Mesendoderm (in vitro differentiated cells): Measurements from ENCODE around the gene SAMD4A.

ENCODE experiments used
- DNase-seq: peaks from one replicate; pipeline ENCODE4 v3.0.0; 2013
- H2AK5ac ChIP-seq: 2 replicates; pipeline ENCODE4 v1.6.1; 2013; ENCODE audit warnings: low read length, inconsistent platforms
- H2BK120ac ChIP-seq: 2 replicates; pipeline ENCODE4 v1.6.1; 2013; ENCODE audit warnings: low read depth, mild to moderate bottlenecking, low read length, moderate library complexity, mixed read lengths
- H2BK15ac ChIP-seq: replicated peaks from 2 replicates; pipeline ENCODE4 v1.6.1; 2013; ENCODE audit warnings: low read depth, mild to moderate bottlenecking, moderate library complexity
- H2BK5ac ChIP-seq: 2 replicates; pipeline ENCODE4 v1.6.1; 2013; ENCODE audit warnings: low read length, inconsistent platforms
- H3K18ac ChIP-seq: 2 replicates; pipeline ENCODE4 v1.6.1; 2013; ENCODE audit warnings: mild to moderate bottlenecking, low read length, mixed read lengths
- H3K23ac ChIP-seq: one replicate; pipeline ENCODE4 v1.6.1; 2013; ENCODE audit warnings: low read length
- H3K27ac ChIP-seq: 2 replicates; pipeline ENCODE4 v1.5.1; 2013; ENCODE audit warnings: low read depth, mild to moderate bottlenecking, inconsistent platforms, low read length, moderate library complexity
- H3K27me3 ChIP-seq: 2 replicates; pipeline ENCODE4 v1.6.1; 2013; ENCODE audit warnings: low read length, control low read depth, mild to moderate bottlenecking, inconsistent platforms; ENCODE audit not compliant: insufficient read depth, poor library complexity
- H3K36me3 ChIP-seq: 2 replicates; pipeline ENCODE4 v1.6.1; 2013; ENCODE audit warnings: low read length, inconsistent platforms; ENCODE audit not compliant: control insufficient read depth, insufficient read depth
- H3K4ac ChIP-seq: one replicate; pipeline ENCODE4 v1.6.1; 2013; ENCODE audit warnings: low read depth, mild to moderate bottlenecking, low read length, moderate library complexity
- H3K4me1 ChIP-seq: 2 replicates; pipeline ENCODE4 v1.6.1; 2013; ENCODE audit warnings: low read depth, low read length, inconsistent platforms; ENCODE audit not compliant: control insufficient read depth
- H3K4me2 ChIP-seq: 2 replicates; pipeline ENCODE4 v1.6.1; 2013; ENCODE audit warnings: low read length
- H3K4me3 ChIP-seq: 2 replicates; pipeline ENCODE4 v1.5.1; 2013; ENCODE audit warnings: mild to moderate bottlenecking, low read length
- H3K56ac ChIP-seq: one replicate; pipeline ENCODE4 v1.6.1; 2013; ENCODE audit warnings: low read length
- H3K79me1 ChIP-seq: 2 replicates; pipeline ENCODE4 v1.6.1; 2013; ENCODE audit warnings: low read length, inconsistent platforms
- H3K79me2 ChIP-seq: 2 replicates; pipeline ENCODE4 v1.6.1; 2013; ENCODE audit warnings: mild to moderate bottlenecking, low read length; ENCODE audit not compliant: control insufficient read depth, insufficient read depth
- H3K9ac ChIP-seq: 2 replicates; pipeline ENCODE4 v1.6.1; 2013; ENCODE audit warnings: low read length, inconsistent platforms
- H4K5ac ChIP-seq: one replicate; pipeline ENCODE4 v1.6.1; 2013; ENCODE audit warnings: low read length
- H4K8ac ChIP-seq: one replicate; pipeline ENCODE4 v1.6.1; 2013; ENCODE audit warnings: low read depth, mild to moderate bottlenecking, control low read depth, low read length, moderate library complexity
- WGBS: extraction: QIAGEN DNeasy Blood & Tissue Kit; methylation state at CpG from one replicate; pipeline ENCODE4 v1.1.7; 2013; ENCODE audit warnings: low lambda C conversion rate, missing lambda C conversion rate; ENCODE audit not compliant: insufficient coverage; ENCODE audit errors: extremely low coverage; 5-methylcytosine and 5-hydroxymethylcytosine counted together

The SAMD4A gene

DNA sequence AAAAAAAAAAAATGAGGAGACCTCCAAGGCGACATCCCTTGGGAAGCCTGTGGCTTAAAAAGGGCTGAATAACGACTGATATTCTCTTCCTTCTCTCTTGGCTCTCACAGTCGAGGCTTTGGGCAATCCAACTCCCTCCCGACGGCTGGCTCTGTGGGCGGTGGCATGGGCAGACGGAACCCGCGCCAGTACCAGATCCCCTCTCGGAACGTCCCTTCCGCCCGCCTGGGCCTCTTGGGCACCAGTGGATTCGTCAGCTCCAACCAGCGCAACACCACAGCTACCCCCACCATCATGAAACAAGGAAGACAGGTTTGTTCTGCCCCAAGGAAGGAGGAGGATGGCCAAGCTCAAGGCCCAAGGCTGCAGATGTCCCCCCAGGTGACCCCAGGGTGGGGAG is 207.9 kb downstream of the SAMD4A start:
- H3K4me2 ChIP-seq, result no peak overlapping the region
- no peaks in the 10 kb centered on the region for H3K79me1 ChIP-seq
- no CpG with 5 or more reads among the region's 15 CpGs for WGBS
- H3K4ac ChIP-seq, result no peak overlapping the region
- no peak overlapping the region for H4K5ac ChIP-seq
- H2AK5ac ChIP-seq, result no peak overlapping the region
- H3K4me3 ChIP-seq, result no peak overlapping the region
- H3K36me3 ChIP-seq, result peaks cover 2% of the 10 kb centered on the region
- H4K8ac ChIP-seq, result no peak overlapping the region
- no peak for DNase-seq
- no peak overlapping the region for H3K56ac ChIP-seq
- peaks cover 2% of the 10 kb centered on the region for H3K4me1 ChIP-seq
- no peaks in the 10 kb centered on the region for H3K79me2 ChIP-seq
- H2BK120ac ChIP-seq, result no peak overlapping the region
- H2BK15ac ChIP-seq, result no peak overlapping the region
- H3K27me3 ChIP-seq, result no peaks in the 10 kb centered on the region
- no peak overlapping the region for H3K27ac ChIP-seq
- no peak overlapping the region for H3K9ac ChIP-seq
- H2BK5ac ChIP-seq, result no peak overlapping the region
- no peak overlapping the region for H3K18ac ChIP-seq
- H3K23ac ChIP-seq, result no peak overlapping the region

DNA sequence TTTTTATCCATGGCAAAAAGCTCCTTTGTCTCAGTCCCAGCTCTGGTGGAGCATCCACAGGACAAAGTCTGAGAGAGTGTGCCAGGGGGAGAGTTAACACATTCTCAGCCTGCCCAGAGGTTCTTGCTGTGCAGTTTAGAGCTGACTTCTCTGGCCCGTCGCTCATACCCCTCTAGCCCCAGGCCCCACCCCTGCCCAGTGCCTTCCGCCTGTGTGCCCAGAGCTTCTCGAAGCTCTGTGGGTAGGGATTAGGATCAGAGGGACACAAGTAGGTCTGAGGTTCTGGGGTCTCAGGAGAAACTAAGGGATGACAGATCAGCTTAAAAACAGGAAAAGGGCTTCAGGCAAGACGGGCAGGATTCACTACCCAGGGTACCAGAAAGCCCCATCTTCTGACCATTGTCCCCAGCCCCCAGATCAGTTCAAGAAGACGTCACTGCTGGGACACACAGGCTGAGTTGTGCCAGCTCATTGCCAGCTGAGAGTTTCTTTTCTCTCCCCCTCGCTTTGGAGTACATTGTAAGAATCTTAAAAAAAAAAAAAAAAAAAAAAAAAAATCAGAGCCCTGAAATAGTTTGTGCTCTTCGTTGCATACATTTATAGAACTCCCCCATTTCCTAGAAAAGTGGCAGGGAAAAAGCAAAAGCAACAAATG is 208.7 kb downstream of the SAMD4A start:
- no peak overlapping the region for H2AK5ac ChIP-seq
- no peak overlapping the region for H3K56ac ChIP-seq
- H3K4ac ChIP-seq, result no peak overlapping the region
- DNase-seq, result no peak
- H3K18ac ChIP-seq, result no peak overlapping the region
- no peak overlapping the region for H3K4me3 ChIP-seq
- H4K8ac ChIP-seq, result no peak overlapping the region
- H3K9ac ChIP-seq, result no peak overlapping the region
- no peaks in the 10 kb centered on the region for H3K79me2 ChIP-seq
- no peaks in the 10 kb centered on the region for H3K79me1 ChIP-seq
- H3K4me2 ChIP-seq, result no peak overlapping the region
- no peak overlapping the region for H2BK120ac ChIP-seq
- no peaks in the 10 kb centered on the region for H3K27me3 ChIP-seq
- no peak overlapping the region for H2BK5ac ChIP-seq
- H3K23ac ChIP-seq, result no peak overlapping the region
- H4K5ac ChIP-seq, result no peak overlapping the region
- H3K36me3 ChIP-seq, result peaks cover 2% of the 10 kb centered on the region
- WGBS, result no CpG with 5 or more reads among the region's 8 CpGs
- no peak overlapping the region for H3K27ac ChIP-seq
- H3K4me1 ChIP-seq, result peaks cover 2% of the 10 kb centered on the region
- no peak overlapping the region for H2BK15ac ChIP-seq

DNA sequence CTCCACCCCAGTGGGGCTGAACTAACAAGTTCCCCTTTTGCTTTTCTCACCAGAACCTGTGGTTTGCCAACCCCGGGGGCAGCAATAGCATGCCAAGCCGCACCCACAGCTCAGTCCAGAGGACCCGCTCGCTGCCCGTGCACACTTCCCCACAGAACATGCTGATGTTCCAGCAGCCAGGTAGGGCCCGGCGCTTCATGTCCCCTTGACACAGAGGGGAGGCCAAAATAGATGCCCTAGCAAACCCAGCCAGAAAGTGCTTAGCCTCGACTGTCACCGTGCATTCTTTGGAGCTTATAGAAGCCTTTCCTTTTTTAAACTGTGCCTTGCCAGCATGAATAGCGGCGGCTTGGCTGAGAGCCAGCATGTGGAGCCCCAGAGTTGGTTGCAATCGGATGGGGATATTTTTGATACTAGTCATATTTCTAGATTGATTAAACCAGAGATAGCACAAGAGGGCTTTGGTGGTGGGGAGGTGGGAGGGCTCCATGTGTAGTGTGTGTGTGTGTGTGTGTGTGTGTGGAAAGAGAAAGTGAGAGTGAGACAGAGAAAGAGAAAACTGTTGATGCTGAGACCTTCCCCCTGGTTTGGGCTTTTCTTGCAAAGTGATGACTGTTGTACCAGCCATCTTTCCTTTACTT is 209.6 kb downstream of the SAMD4A start:
- H3K56ac ChIP-seq, result no peak overlapping the region
- no peak overlapping the region for H3K4me3 ChIP-seq
- no peak overlapping the region for H3K27ac ChIP-seq
- peaks cover 2% of the 10 kb centered on the region for H3K4me1 ChIP-seq
- H2BK5ac ChIP-seq, result no peak overlapping the region
- no peaks in the 10 kb centered on the region for H3K79me2 ChIP-seq
- WGBS, result no CpG with 5 or more reads among the region's 12 CpGs
- no peak for DNase-seq
- no peak overlapping the region for H2AK5ac ChIP-seq
- H3K4ac ChIP-seq, result no peak overlapping the region
- H3K4me2 ChIP-seq, result no peak overlapping the region
- H2BK15ac ChIP-seq, result no peak overlapping the region
- H4K8ac ChIP-seq, result no peak overlapping the region
- H2BK120ac ChIP-seq, result no peak overlapping the region
- H3K79me1 ChIP-seq, result no peaks in the 10 kb centered on the region
- no peak overlapping the region for H3K18ac ChIP-seq
- H3K23ac ChIP-seq, result no peak overlapping the region
- no peak overlapping the region for H3K9ac ChIP-seq
- no peak overlapping the region for H4K5ac ChIP-seq
- no peaks in the 10 kb centered on the region for H3K27me3 ChIP-seq
- peaks cover 2% of the 10 kb centered on the region for H3K36me3 ChIP-seq

DNA sequence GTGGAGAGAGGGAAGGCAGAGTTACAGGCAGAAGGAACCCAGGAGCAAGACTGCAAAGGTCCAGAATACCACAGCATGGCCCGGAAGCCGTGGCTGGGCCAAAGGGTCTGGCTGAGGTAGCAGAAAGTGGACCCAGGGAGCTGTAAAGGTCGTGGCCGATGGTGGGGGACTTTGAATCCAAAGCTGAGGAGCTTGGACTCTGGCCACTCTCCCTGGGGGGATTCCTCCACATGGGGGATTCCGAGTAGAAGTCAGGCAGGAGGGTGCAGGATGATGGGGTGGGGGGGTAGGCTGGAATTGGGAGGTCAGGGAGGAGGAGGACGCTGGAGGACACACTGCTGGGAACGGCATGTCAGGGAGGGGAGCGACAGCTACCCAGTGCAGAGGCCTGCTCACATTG is 210.5 kb downstream of the SAMD4A start:
- H3K27ac ChIP-seq, result no peak overlapping the region
- H3K9ac ChIP-seq, result no peak overlapping the region
- peaks cover 2% of the 10 kb centered on the region for H3K36me3 ChIP-seq
- no peak overlapping the region for H4K8ac ChIP-seq
- H3K4ac ChIP-seq, result no peak overlapping the region
- no peak overlapping the region for H3K23ac ChIP-seq
- no peak overlapping the region for H2BK5ac ChIP-seq
- no peak for DNase-seq
- no peak overlapping the region for H3K4me3 ChIP-seq
- no peak overlapping the region for H2BK15ac ChIP-seq
- H2AK5ac ChIP-seq, result no peak overlapping the region
- no peaks in the 10 kb centered on the region for H3K79me2 ChIP-seq
- no peak overlapping the region for H3K18ac ChIP-seq
- no peak overlapping the region for H4K5ac ChIP-seq
- H3K56ac ChIP-seq, result no peak overlapping the region
- H3K4me2 ChIP-seq, result no peak overlapping the region
- no CpG with 5 or more reads among the region's 8 CpGs for WGBS
- no peak overlapping the region for H2BK120ac ChIP-seq
- no peaks in the 10 kb centered on the region for H3K27me3 ChIP-seq
- H3K4me1 ChIP-seq, result peaks cover 2% of the 10 kb centered on the region
- no peaks in the 10 kb centered on the region for H3K79me1 ChIP-seq

DNA sequence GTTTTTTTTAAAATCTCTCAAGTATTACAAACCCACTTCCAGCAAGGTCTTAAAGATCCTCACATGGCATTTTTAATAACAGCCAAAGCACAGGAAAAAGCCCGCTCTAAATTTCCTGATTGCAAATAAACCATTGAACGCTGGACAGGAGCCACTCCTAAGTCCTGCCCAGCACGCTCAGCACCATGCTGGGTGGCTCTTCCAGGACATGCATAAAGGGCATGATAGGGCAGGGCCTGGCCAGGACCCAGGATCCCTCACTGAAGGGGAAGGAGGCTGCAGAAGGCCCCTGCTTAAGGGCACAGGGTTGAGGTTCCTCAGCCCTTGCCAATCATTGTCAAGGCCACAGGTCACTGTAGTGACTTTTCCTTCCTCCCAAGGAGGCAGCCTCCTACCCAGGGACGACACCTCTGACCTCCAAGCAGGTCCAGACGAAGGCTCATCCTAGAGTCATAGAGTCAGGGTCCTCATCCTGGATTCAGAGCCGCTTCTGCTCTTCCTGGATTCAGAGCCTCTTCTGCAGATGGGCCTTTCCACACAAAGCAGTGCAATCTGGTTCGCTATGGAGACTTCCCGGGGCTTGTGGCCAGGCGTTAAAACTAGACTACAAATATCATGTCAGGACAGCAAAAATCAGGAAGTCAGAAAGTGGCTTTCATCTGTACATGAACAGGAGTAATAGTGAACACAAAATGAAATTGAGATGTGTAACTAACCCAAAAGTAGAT is 211.9 kb downstream of the SAMD4A start:
- H3K56ac ChIP-seq, result no peak overlapping the region
- H2BK5ac ChIP-seq, result no peak overlapping the region
- no peak overlapping the region for H4K8ac ChIP-seq
- no peaks in the 10 kb centered on the region for H3K79me1 ChIP-seq
- H3K9ac ChIP-seq, result no peak overlapping the region
- H2BK15ac ChIP-seq, result no peak overlapping the region
- no peak overlapping the region for H3K18ac ChIP-seq
- no peaks in the 10 kb centered on the region for H3K4me1 ChIP-seq
- no peak overlapping the region for H2BK120ac ChIP-seq
- H3K23ac ChIP-seq, result no peak overlapping the region
- no peak overlapping the region for H3K4ac ChIP-seq
- no peak overlapping the region for H2AK5ac ChIP-seq
- H3K79me2 ChIP-seq, result no peaks in the 10 kb centered on the region
- no peak overlapping the region for H3K27ac ChIP-seq
- DNase-seq, result no peak
- H3K4me3 ChIP-seq, result no peak overlapping the region
- H4K5ac ChIP-seq, result no peak overlapping the region
- H3K4me2 ChIP-seq, result no peak overlapping the region
- no CpG with 5 or more reads among the region's 9 CpGs for WGBS
- H3K27me3 ChIP-seq, result no peaks in the 10 kb centered on the region
- peaks cover 2% of the 10 kb centered on the region for H3K36me3 ChIP-seq
